Stimulated activated CD4-positive, alpha-beta T cell treated with anti-CD3 and anti-CD28 coated beads, Interleukin-12 subunit alpha, Interleukin-12 subunit beta, amount 100 ng/mL, for 48 hours (primary cell): ENCODE results near the gene RASA4B.
"Not testable (repeated sequence)": the region's sequence is repeated elsewhere in the genome, so short reads cannot be mapped to it uniquely, and the experiment has no call there.

Source experiments
- DNase-seq, 3 donors: peaks; one replicate each; pipeline ENCODE4 v3.0.0-alpha.2; 2020; ENCODE audit warnings: low read depth in 2 of 3, low spot score in 1 of 3

Gene RASA4B

GRCh38 chr7:102474116-102474515 is 43.5 kb downstream of the RASA4B start:
- not testable (repeated sequence) for DNase-seq

GRCh38 chr7:102473271-102473991 is 44.1 kb downstream of the RASA4B start:
- DNase-seq, result no peak

- DNase-seq, result no peak
These were observed 45.2 kb downstream of the RASA4B start for GRCh38 chr7:102472126-102473041.

GRCh38 chr7:102471791-102472125 is 45.8 kb downstream of the RASA4B start:
- DNase-seq, result no peak

- DNase-seq, result no peak
These were observed 47.4 kb downstream of the RASA4B start for GRCh38 chr7:102469972-102470825.

- DNase-seq, result no peak
These were observed 48.1 kb downstream of the RASA4B start for GRCh38 chr7:102469351-102469971.

- no peak for DNase-seq
These were observed 48.9 kb downstream of the RASA4B start for GRCh38 chr7:102468478-102469350.

GRCh38 chr7:102467581-102468477 is 49.7 kb downstream of the RASA4B start:
- no peak for DNase-seq

GRCh38 chr7:102466097-102466496 is 51.5 kb downstream of the RASA4B start:
- no peak for DNase-seq

GRCh38 chr7:102464577-102465280 is 52.8 kb downstream of the RASA4B start, which contains the start of the genes ALKBH4 and LRWD1:
Gene ALKBH4, minus strand, starts transcription at chr7:102464863. Its CDS starts 27 bp downstream, at chr7:102464836.
Gene LRWD1, plus strand, starts transcription at chr7:102464984. Its CDS starts 97 bp downstream, at chr7:102465081.
- DNase-seq, result peak; percentile 92 to 97 (median 95)

GRCh38 chr7:102463841-102464576 is 53.6 kb downstream of the RASA4B start:
- DNase-seq, result no peak

GRCh38 chr7:102460467-102460866 is 57.1 kb downstream of the RASA4B start:
- DNase-seq, result no peak

- no peak for DNase-seq
These were observed 58.2 kb downstream of the RASA4B start for GRCh38 chr7:102459221-102459844.

- DNase-seq, result no peak
These were observed 60.1 kb downstream of the RASA4B start for GRCh38 chr7:102457352-102457924.

GRCh38 chr7:102456327-102456726 is 61.2 kb downstream of the RASA4B start:
- no peak for DNase-seq

GRCh38 chr7:102455596-102455995 is 62.0 kb downstream of the RASA4B start:
- no peak for DNase-seq

GRCh38 chr7:102454932-102455331 is 62.6 kb downstream of the RASA4B start:
- DNase-seq, result not testable (repeated sequence)
